ENCODE data around the gene SETD7.

- TF ChIP-seq CTCF (IDR thresholded peaks at IDR 0.05) (no peak), EZH2phosphoT487 (IDR thresholded peaks at IDR 0.05) (no peak), EZH2 (IDR thresholded peaks at IDR 0.05) (no peak)
These were observed 52.3 kb downstream of the SETD7 start for GRCh38 chr4:139503622-139504166.

Measured in neural progenitor cell (in vitro differentiated cells).